Panc1 (cell line): ENCODE data around the gene CLIP4. TPM values are rescaled to one million over a fixed set of nuclear protein-coding genes. Genes with fewer than 3 reads are reported as not detected.
"Not testable (repeated sequence)": the region's sequence is repeated elsewhere in the genome, so short reads cannot be mapped to it uniquely, and the experiment has no call there.

Experiments
- ATAC-seq: fragments of 200-7000 bp; cut with Tn5 transposase; 2 replicates; pipeline ENCODE4 v1.9.1; 2020; ENCODE audit warnings: mild to moderate bottlenecking, moderate library complexity
- BruUV-seq: library from RNA; stranded (reverse); fragments of 400-500 nt; replicated peaks from 2 replicates; lab custom pipeline; 2021; lab: Mats Ljungman, UMichigan
- CTCF ChIA-PET: fragments of 300-600 bp; sonication (Branson Sonifier 250); formaldehyde crosslinking; loops from one replicate; lab custom pipeline; 2022; ENCODE audit warnings: antibody characterized with exemption; lab: Charles Lee
- POLR2A ChIA-PET: fragments of 300-600 bp; sonication (Branson Sonifier 250); formaldehyde crosslinking; loops from one replicate; lab custom pipeline; 2022; ENCODE audit warnings: antibody characterized with exemption; lab: Charles Lee
- DNase-seq: peaks from one replicate; pipeline ENCODE4 v3.0.0-alpha.2; 2010; ENCODE audit warnings: low read depth, low spot score
- H3K27ac ChIP-seq: 2 replicates; pipeline ENCODE4 v1.5.1; 2011; ENCODE audit warnings: mild to moderate bottlenecking, low read length, inconsistent platforms
- H3K27me3 ChIP-seq: fragments of 200-500 bp; sonication (Bioruptor generic); 2 replicates; pipeline ENCODE4 v1.6.0; 2014; ENCODE audit warnings: low read length, inconsistent platforms; ENCODE audit not compliant: control insufficient read depth, insufficient read depth
- H3K36me3 ChIP-seq: fragments of 200-500 bp; sonication (Bioruptor generic); 2 replicates; pipeline ENCODE4 v1.5.1; 2014; ENCODE audit warnings: inconsistent platforms, mild to moderate bottlenecking, low read length, moderate library complexity; ENCODE audit not compliant: control insufficient read depth, insufficient read depth
- H3K4me1 ChIP-seq: 2 replicates; pipeline ENCODE4 v1.5.1; 2011; ENCODE audit warnings: inconsistent platforms, mild to moderate bottlenecking, low read length, moderate library complexity; ENCODE audit not compliant: control insufficient read depth, insufficient read depth
- H3K4me3 ChIP-seq, 2 experiments: 2 replicates each; pipeline ENCODE4 v1.5.1; 2011 to 2012; ENCODE audit warnings: low read depth in 2 of 2, low read length in 2 of 2, mild to moderate bottlenecking in 2 of 2, inconsistent platforms in 1 of 2, moderate library complexity in 1 of 2
- H3K9me3 ChIP-seq: fragments of 200-500 bp; sonication (Bioruptor generic); 2 replicates; pipeline ENCODE4 v1.5.1; 2014; ENCODE audit warnings: low read depth, mild to moderate bottlenecking, inconsistent platforms, low read length, moderate library complexity; ENCODE audit not compliant: control insufficient read depth, insufficient read depth
- CTCF ChIP-seq: fragments of 450-650 bp; IDR thresholded peaks from 2 replicates; pipeline ENCODE4 v1.5.1; 2017; ENCODE audit warnings: mild to moderate bottlenecking
- POLR2AphosphoS5 ChIP-seq: IDR thresholded peaks from 2 replicates; pipeline ENCODE4 v1.6.1; 2012; ENCODE audit warnings: mild to moderate bottlenecking, low read depth, low read length, moderate library complexity
- REST ChIP-seq, 2 experiments: IDR thresholded peaks; 2 replicates each; pipeline ENCODE4 v1.6.1; 2011 to 2012; ENCODE audit warnings: low read depth in 2 of 2, control low read depth in 1 of 2, low read length in 1 of 2, mild to moderate bottlenecking in 1 of 2, moderate library complexity in 1 of 2; ENCODE audit not compliant: insufficient read depth in 1 of 2
- SIN3A ChIP-seq: IDR thresholded peaks from 2 replicates; pipeline ENCODE4 v1.6.1; 2012; ENCODE audit warnings: low read depth, mild to moderate bottlenecking, low read length, moderate library complexity, borderline replicate concordance; ENCODE audit not compliant: insufficient read depth
- TCF7L2 ChIP-seq: IDR thresholded peaks from 2 replicates; pipeline ENCODE4 v1.6.1; 2011; ENCODE audit warnings: mild to moderate bottlenecking, low read depth, low read length, inconsistent platforms
- in situ Hi-C: cut with HindIII; loops from 2 replicates; pipeline ENCODE4 v1.10.0; 2016; ENCODE audit warnings: low sequenced_read_pairs, low pct_unique_long_range_greater_than_20kb
- intact Hi-C: fragments of 100-400 bp; cut with micrococcal nuclease; formaldehyde crosslinking; loops from one replicate; pipeline ENCODE4 v1.10.0; 2022; ENCODE audit not compliant: unreplicated experiment
- total RNA-seq: library from RNA; stranded (reverse); gene quantifications from one replicate; pipeline ENCODE4 v1.2.1, GENCODE V29; 2021; ENCODE audit not compliant: unreplicated experiment

Gene CLIP4
- total RNA-seq, 1 experiment from 2014 or later = 43.0 TPM

- intact Hi-C loops = no loop called here
- in situ Hi-C loops = no loop called here
- DNase-seq = no peak
- CTCF ChIA-PET = no interaction called here
- Histone ChIP-seq H3K4me1 (peaks cover 25% of the 10 kb centered on the region), H3K36me3 (no peaks in the 10 kb centered on the region), H3K27me3 (no peaks in the 10 kb centered on the region), H3K9me3 (no peaks in the 10 kb centered on the region), H3K27ac (peak overlapping the region; percentile 70), H3K4me3 (no peak overlapping the region)
- POLR2A ChIA-PET = interaction anchor here (1.2 kb wide), 1 partner anchor 11 kb away, joined by 14 read pairs; no protein-coding TSS in a partner anchor
- peak; percentile 60 for ATAC-seq
- no TSS peak for BruUV-seq
- no peak for TF ChIP-seq SIN3A
- TF ChIP-seq TCF7L2 = no peak
- TF ChIP-seq POLR2AphosphoS5 = no peak
- TF ChIP-seq REST (IDR thresholded peaks at IDR 0.05; ENCODE audit: insufficient read depth in 1 of 2, low read depth in 2 of 2, low read length in 1 of 2) = no peak
- no peak for TF ChIP-seq CTCF
These were observed 8.2 kb upstream of the CLIP4 start for GRCh38 chr2:29106980-29107388.

GRCh38 chr2:29107547-29107946, 7.7 kb upstream of the CLIP4 start:
- H3K36me3 ChIP-seq, H3K9me3 ChIP-seq, ATAC-seq, H3K27me3 ChIP-seq, DNase-seq, intact Hi-C loops, BruUV-seq, in situ Hi-C loops, H3K4me3 ChIP-seq: not testable (repeated sequence)
- Histone ChIP-seq H3K4me1 (peaks cover 26% of the 10 kb centered on the region), H3K27ac (peak overlapping the region; percentile 74; the same call in 1 of the 2 replicates)
- ChIA-PET POLR2A (interaction anchor here (1.2 kb wide), 1 partner anchor 10 kb away, joined by 14 read pairs; no protein-coding TSS in a partner anchor), CTCF (interaction anchor here (0.6 kb wide), 1 partner anchor 23 kb away, joined by 4 read pairs; no protein-coding TSS in a partner anchor)

- intact Hi-C loops = no loop called here
- CTCF ChIA-PET = interaction anchor here (0.6 kb wide), 1 partner anchor 22 kb away, joined by 4 read pairs; no protein-coding TSS in a partner anchor
- no TSS peak for BruUV-seq
- Histone ChIP-seq H3K9me3 (no peaks in the 10 kb centered on the region), H3K4me1 (peaks cover 33% of the 10 kb centered on the region), H3K27ac (peak overlapping the region; percentile 74), H3K4me3 (peak overlapping the region; percentile 14 to 26; a peak in 3 of 4 replicates), H3K36me3 (no peaks in the 10 kb centered on the region), H3K27me3 (no peaks in the 10 kb centered on the region)
- POLR2A ChIA-PET = no interaction called here
- in situ Hi-C loops = no loop called here
- peak; percentile 89 for ATAC-seq
- TF ChIP-seq SIN3A (no peak), TCF7L2 (no peak), CTCF (no peak), POLR2AphosphoS5 (no peak), REST (IDR thresholded peaks at IDR 0.05; ENCODE audit: insufficient read depth in 1 of 2, low read depth in 2 of 2, low read length in 1 of 2) (no peak)
- peak; percentile 86 for DNase-seq
These were observed 7.0 kb upstream of the CLIP4 start for GRCh38 chr2:29108225-29108624.
